Measurements from ENCODE around the gene NCR2.

NCR2 gene

DNA sequence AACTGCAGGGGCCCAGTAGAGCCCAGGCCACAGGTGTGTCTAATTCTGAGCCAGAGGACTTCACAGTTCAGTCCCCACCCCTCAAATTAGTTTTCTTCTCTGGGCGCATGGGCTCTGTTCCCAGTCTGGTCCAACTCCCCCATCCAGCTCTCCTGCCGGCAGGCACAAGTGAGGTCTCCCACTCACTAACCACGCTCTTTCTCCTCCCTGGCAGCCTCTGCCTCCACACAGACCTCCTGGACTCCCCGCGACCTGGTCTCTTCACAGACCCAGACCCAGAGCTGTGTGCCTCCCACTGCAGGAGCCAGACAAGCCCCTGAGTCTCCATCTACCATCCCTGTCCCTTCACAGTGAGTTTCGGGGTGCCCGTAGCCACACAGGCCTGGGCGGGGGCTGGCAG, 6.2 kb downstream of the NCR2 start:
- no peak for FAIRE-seq
- TF ChIP-seq PAX5 (IDR thresholded peaks at IDR 0.05; ENCODE audit: insufficient read depth, low read length, severe bottlenecking) (no peak), SPI1 (IDR thresholded peaks at IDR 0.05; ENCODE audit: low read depth, low read length) (no peak), POLR2AphosphoS5 (IDR thresholded peaks at IDR 0.05; ENCODE audit: low read depth, low read length) (no peak), POU2F2 (IDR thresholded peaks at IDR 0.05; ENCODE audit: low read depth, low read length) (no peak), TAF1 (IDR thresholded peaks at IDR 0.05; ENCODE audit: low read depth, low read length) (no peak), POLR2A (IDR thresholded peaks at IDR 0.05; ENCODE audit: low read depth, low read length) (no peak)
- DNase-seq (ENCODE audit: insufficient read length, low spot score): no peak

DNA sequence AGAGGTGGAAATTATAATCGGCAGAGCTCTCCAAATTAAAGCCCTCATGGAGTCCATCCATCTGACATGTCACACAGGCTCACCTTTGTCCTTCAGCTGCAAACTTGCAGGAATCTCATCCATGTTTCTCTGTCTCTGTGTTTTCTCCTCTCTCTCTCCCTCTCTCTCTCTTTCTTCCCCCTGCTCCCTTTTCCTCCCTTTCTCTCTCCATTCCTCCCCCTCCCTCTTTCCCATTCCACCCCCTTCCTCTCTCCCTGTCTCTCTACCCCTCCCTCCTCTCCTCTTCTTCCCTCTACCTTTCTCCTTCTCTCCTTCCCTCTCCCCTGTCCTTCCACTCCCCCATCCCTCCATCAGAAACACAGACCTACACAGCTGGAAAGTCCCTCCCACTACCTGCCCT, 6.8 kb downstream of the NCR2 start:
- no peak for TF ChIP-seq TAF1 (IDR thresholded peaks at IDR 0.05; ENCODE audit: low read depth, low read length)
- TF ChIP-seq SPI1 (IDR thresholded peaks at IDR 0.05; ENCODE audit: low read depth, low read length): no peak
- TF ChIP-seq POLR2AphosphoS5 (IDR thresholded peaks at IDR 0.05; ENCODE audit: low read depth, low read length): no peak
- no peak for TF ChIP-seq POU2F2 (IDR thresholded peaks at IDR 0.05; ENCODE audit: low read depth, low read length)
- no peak for TF ChIP-seq PAX5 (IDR thresholded peaks at IDR 0.05; ENCODE audit: insufficient read depth, low read length, severe bottlenecking)
- no peak for TF ChIP-seq POLR2A (IDR thresholded peaks at IDR 0.05; ENCODE audit: low read depth, low read length)
- FAIRE-seq: no peak
- no peak for DNase-seq (ENCODE audit: insufficient read length, low spot score)

DNA sequence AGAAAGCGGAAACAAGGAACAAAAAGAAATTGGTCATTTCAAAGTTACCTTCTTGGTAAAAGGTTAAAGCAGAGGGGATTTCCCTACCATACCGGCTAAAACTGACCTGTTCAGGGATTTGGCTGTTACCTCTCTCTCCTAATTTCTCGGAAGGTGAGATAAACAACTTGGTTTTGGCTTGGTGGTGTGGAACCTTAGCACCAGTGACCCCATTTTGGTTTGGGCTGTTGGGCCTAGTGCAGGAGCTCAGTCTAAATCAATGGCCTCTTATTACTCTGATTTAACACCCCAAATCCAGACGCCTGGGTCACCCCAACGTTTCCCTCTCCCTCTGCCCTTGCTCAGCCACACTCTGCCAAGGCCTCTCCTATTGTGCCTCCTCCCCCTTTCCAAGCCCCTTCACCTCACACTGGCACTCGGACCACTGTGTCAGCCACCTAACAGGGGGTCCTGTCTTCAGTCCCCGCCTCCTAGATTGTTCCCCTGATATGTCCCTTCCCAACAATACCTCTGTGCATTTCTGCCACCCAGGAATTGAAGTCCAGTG, 8.3 kb downstream of the NCR2 start:
- no peak for DNase-seq (ENCODE audit: insufficient read length, low spot score)
- FAIRE-seq: no peak
- no peak for TF ChIP-seq POLR2AphosphoS5 (IDR thresholded peaks at IDR 0.05; ENCODE audit: low read depth, low read length)
- TF ChIP-seq PAX5 (IDR thresholded peaks at IDR 0.05; ENCODE audit: insufficient read depth, low read length, severe bottlenecking): no peak
- no peak for TF ChIP-seq SPI1 (IDR thresholded peaks at IDR 0.05; ENCODE audit: low read depth, low read length)
- TF ChIP-seq TAF1 (IDR thresholded peaks at IDR 0.05; ENCODE audit: low read depth, low read length): no peak
- TF ChIP-seq POU2F2 (IDR thresholded peaks at IDR 0.05; ENCODE audit: low read depth, low read length): no peak
- no peak for TF ChIP-seq POLR2A (IDR thresholded peaks at IDR 0.05; ENCODE audit: low read depth, low read length)

DNA sequence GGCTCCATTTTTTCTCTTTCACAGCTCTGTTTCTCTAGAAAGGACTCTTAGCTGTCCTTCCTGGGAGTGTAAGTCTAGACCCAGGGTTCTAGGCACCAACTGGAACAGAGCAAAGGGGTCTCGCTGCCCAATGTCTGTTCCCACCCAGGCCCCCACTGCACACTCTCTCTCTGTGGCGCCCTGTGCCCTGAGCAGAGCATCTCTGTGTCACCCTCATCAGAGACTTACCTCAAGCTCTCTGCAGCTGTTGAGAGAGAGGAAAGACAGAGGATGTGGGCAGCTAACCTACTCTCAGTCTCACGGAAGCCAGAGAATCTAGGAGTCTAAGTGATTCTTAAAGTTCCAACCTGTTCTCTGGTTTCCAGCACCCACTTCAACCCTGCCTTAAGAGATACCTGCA, 9.5 kb downstream of the NCR2 start:
- TF ChIP-seq PAX5 (IDR thresholded peaks at IDR 0.05; ENCODE audit: insufficient read depth, low read length, severe bottlenecking) (no peak), POU2F2 (IDR thresholded peaks at IDR 0.05; ENCODE audit: low read depth, low read length) (no peak), SPI1 (IDR thresholded peaks at IDR 0.05; ENCODE audit: low read depth, low read length) (no peak), POLR2AphosphoS5 (IDR thresholded peaks at IDR 0.05; ENCODE audit: low read depth, low read length) (no peak), TAF1 (IDR thresholded peaks at IDR 0.05; ENCODE audit: low read depth, low read length) (no peak), POLR2A (IDR thresholded peaks at IDR 0.05; ENCODE audit: low read depth, low read length) (no peak)
- FAIRE-seq (peak; percentile 82), DNase-seq (ENCODE audit: insufficient read length, low spot score) (no peak)

DNA sequence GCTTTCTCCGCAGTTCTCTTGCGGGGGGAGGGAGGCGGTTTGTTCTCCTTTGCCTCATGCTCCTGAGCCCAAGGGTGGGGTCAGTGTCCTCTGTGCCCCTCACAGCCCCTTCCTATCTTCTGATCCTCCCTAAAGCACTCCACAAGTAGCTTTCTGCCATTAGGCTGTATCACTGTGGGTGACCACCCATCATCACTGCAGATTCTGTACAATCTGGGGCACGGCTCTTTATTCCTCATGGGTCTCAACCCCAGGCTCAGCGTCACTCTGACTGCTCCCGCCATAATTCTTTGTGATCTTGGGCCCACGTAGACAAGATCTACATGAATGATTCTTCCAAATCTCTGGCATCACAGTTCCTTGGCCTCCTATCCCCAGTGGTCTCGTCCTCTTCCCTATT, 10.5 kb downstream of the NCR2 start:
- no peak for FAIRE-seq
- TF ChIP-seq POLR2AphosphoS5 (IDR thresholded peaks at IDR 0.05; ENCODE audit: low read depth, low read length): no peak
- TF ChIP-seq PAX5 (IDR thresholded peaks at IDR 0.05; ENCODE audit: insufficient read depth, low read length, severe bottlenecking): no peak
- no peak for TF ChIP-seq TAF1 (IDR thresholded peaks at IDR 0.05; ENCODE audit: low read depth, low read length)
- no peak for TF ChIP-seq SPI1 (IDR thresholded peaks at IDR 0.05; ENCODE audit: low read depth, low read length)
- no peak for TF ChIP-seq POLR2A (IDR thresholded peaks at IDR 0.05; ENCODE audit: low read depth, low read length)
- TF ChIP-seq POU2F2 (IDR thresholded peaks at IDR 0.05; ENCODE audit: low read depth, low read length): no peak
- DNase-seq (ENCODE audit: insufficient read length, low spot score): no peak

DNA sequence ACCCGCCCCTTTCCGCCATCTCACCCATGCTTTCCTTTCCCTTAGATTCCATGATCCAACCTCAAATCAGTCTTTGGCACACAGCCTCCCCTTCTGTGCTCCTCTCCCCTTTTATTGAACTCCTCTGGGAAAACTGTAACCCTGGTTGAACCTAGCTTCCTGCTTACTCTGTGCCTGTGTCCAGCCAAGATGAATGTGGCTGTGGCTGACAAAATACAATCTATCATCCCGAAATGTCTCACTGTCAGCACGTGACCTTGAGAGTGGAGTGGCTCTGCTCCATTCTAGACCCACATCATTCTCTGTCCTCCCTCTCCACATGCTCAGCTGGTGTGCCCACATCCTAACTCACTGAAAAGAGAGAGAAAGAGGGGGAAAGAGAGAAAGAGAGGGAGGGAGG, 11.0 kb downstream of the NCR2 start:
- DNase-seq (ENCODE audit: insufficient read length, low spot score) (no peak), FAIRE-seq (no peak)

DNA sequence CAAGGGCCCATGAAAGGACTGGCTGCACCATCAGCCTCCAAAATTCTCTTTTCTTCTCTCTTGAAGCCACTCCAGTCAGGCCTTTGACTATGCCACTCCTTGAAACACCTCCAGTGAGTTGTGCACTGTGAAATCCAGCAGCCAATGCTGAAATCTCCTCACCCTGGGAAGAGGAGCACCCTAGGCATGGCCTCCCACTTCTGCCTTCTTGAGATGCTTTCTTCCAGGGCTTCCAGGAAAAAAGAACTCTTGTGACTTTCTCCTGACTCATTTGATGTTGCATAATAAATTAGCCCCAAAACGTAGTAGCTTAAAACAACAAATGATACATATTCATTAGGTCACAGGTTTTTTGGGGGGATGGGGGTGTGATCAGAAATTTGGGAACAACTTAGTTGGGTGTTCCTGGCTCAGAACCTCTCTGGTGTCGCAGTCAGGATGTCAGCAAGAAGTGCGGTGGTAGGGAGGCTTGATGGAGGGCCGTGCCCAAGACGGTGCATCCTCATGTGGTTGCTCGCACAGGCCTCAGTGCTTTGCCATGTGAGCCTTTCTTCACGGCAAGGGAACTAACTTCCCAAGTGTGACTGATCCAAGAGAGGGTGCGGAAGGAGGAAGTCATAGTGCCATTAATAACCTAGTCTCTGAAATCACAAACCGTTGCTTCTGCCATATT, 12.1 kb downstream of the NCR2 start:
- DNase-seq (ENCODE audit: insufficient read length, low spot score) (no peak), FAIRE-seq (no peak)
- TF ChIP-seq POLR2A (IDR thresholded peaks at IDR 0.05; ENCODE audit: low read depth, low read length): no peak

More for the DNA sequence above, 11.0 kb downstream of the NCR2 start:
- TF ChIP-seq POLR2A (IDR thresholded peaks at IDR 0.05; ENCODE audit: low read depth, low read length) (no peak), PAX5 (IDR thresholded peaks at IDR 0.05; ENCODE audit: insufficient read depth, low read length, severe bottlenecking) (no peak), SPI1 (IDR thresholded peaks at IDR 0.05; ENCODE audit: low read depth, low read length) (no peak), POLR2AphosphoS5 (IDR thresholded peaks at IDR 0.05; ENCODE audit: low read depth, low read length) (no peak), POU2F2 (IDR thresholded peaks at IDR 0.05; ENCODE audit: low read depth, low read length) (no peak)

DNA sequence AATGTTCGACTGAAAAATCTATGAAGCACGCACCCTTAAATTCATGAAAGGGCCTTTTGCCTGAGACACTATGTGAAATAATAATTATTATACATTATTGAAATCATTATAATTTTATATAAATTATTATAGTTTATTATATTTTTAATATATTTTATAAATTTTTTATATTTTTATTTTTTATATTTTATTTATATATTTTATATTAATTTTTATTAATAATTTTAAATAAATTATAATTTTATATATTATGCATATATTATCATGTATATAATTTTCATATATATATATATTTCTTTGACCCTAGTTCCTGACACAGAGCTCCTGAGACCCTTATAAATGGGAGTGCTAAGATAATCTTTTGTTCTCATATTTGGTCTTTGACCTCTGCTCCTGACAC, 13.5 kb downstream of the NCR2 start:
- FAIRE-seq: no peak
- TF ChIP-seq SPI1 (IDR thresholded peaks at IDR 0.05; ENCODE audit: low read depth, low read length) (no peak), TAF1 (IDR thresholded peaks at IDR 0.05; ENCODE audit: low read depth, low read length) (no peak), PAX5 (IDR thresholded peaks at IDR 0.05; ENCODE audit: insufficient read depth, low read length, severe bottlenecking) (no peak), POLR2A (IDR thresholded peaks at IDR 0.05; ENCODE audit: low read depth, low read length) (no peak), POLR2AphosphoS5 (IDR thresholded peaks at IDR 0.05; ENCODE audit: low read depth, low read length) (no peak), POU2F2 (IDR thresholded peaks at IDR 0.05; ENCODE audit: low read depth, low read length) (no peak)
- no peak for DNase-seq (ENCODE audit: insufficient read length, low spot score)

DNA sequence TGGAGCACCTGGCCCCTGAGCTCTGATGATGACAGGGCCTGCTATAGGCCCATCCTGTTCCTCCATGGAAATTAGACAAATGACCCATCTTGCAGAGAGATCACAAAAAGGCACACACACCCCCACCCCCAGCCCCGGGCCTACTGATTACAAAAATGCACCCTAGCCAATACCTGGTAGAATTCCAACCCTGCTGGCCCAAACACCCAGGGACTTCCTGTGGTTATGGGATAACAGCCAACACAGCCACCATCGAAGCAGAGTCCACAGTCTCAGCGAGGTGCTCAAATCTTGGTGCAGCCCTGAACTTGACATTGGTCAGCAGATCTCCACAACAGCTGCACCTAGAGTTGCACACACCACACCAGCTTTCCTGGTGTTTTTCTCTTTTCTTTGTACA, 17.0 kb downstream of the NCR2 start:
- no peak for DNase-seq (ENCODE audit: insufficient read length, low spot score)
- no peak for FAIRE-seq
- no peak for TF ChIP-seq PAX5 (IDR thresholded peaks at IDR 0.05; ENCODE audit: insufficient read depth, low read length, severe bottlenecking)
- TF ChIP-seq POLR2AphosphoS5 (IDR thresholded peaks at IDR 0.05; ENCODE audit: low read depth, low read length): no peak
- no peak for TF ChIP-seq TAF1 (IDR thresholded peaks at IDR 0.05; ENCODE audit: low read depth, low read length)
- TF ChIP-seq SPI1 (IDR thresholded peaks at IDR 0.05; ENCODE audit: low read depth, low read length): no peak
- no peak for TF ChIP-seq POLR2A (IDR thresholded peaks at IDR 0.05; ENCODE audit: low read depth, low read length)
- no peak for TF ChIP-seq POU2F2 (IDR thresholded peaks at IDR 0.05; ENCODE audit: low read depth, low read length)

DNA sequence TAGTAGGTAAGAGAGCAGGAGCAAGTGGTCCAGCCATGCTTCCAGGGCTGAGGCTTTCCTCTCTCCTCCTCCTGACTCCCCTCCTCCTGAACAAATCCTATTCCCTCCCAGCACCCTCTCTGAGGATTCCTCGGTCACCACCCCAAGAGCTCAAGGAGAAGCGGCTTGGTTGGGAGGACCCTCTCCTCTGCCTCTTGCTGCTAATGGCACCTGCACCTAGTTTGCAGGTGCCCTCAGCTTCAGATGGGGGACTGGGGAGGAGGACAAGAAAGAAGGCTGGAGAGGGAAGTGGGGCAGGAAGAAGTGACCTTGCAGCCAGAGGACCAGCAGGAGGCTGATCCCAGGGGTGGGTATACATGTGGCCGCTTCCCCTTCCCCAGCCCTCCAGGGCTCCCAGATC, 17.5 kb downstream of the NCR2 start:
- no peak for FAIRE-seq
- DNase-seq (ENCODE audit: insufficient read length, low spot score): no peak
- TF ChIP-seq TAF1 (IDR thresholded peaks at IDR 0.05; ENCODE audit: low read depth, low read length): no peak
- no peak for TF ChIP-seq PAX5 (IDR thresholded peaks at IDR 0.05; ENCODE audit: insufficient read depth, low read length, severe bottlenecking)
- no peak for TF ChIP-seq POLR2A (IDR thresholded peaks at IDR 0.05; ENCODE audit: low read depth, low read length)
- TF ChIP-seq SPI1 (IDR thresholded peaks at IDR 0.05; ENCODE audit: low read depth, low read length): no peak
- TF ChIP-seq POLR2AphosphoS5 (IDR thresholded peaks at IDR 0.05; ENCODE audit: low read depth, low read length): no peak
- TF ChIP-seq POU2F2 (IDR thresholded peaks at IDR 0.05; ENCODE audit: low read depth, low read length): no peak

Measured in GM12891 (cell line).